Ishikawa (cell line): ENCODE results near the gene NCOA1.

Source experiments
- CEBPB ChIP-seq: IDR thresholded peaks from 2 replicates; pipeline ENCODE4 v1.6.1; 2012
- CREB1 ChIP-seq: IDR thresholded peaks from 2 replicates; pipeline ENCODE4 v1.6.1; 2012; ENCODE audit warnings: low read depth
- EGR1 ChIP-seq: IDR thresholded peaks from 2 replicates; pipeline ENCODE4 v1.6.1; 2012
- EP300 ChIP-seq: IDR thresholded peaks from 2 replicates; pipeline ENCODE4 v1.6.1; 2012; ENCODE audit warnings: borderline replicate concordance
- FOXM1 ChIP-seq: IDR thresholded peaks from 2 replicates; pipeline ENCODE4 v1.6.1; 2012; ENCODE audit warnings: low read depth, borderline replicate concordance
- NFIC ChIP-seq: IDR thresholded peaks from 2 replicates; pipeline ENCODE4 v1.6.1; 2012
- RAD21 ChIP-seq: IDR thresholded peaks from 2 replicates; pipeline ENCODE4 v1.6.1; 2012; ENCODE audit warnings: low read depth
- TAF1 ChIP-seq: IDR thresholded peaks from 2 replicates; pipeline ENCODE4 v1.6.1; 2012; ENCODE audit warnings: low read depth, mild to moderate bottlenecking
- TCF12 ChIP-seq: IDR thresholded peaks from 2 replicates; pipeline ENCODE4 v1.6.1; 2012; ENCODE audit warnings: low read depth
- TEAD4 ChIP-seq: IDR thresholded peaks from 2 replicates; pipeline ENCODE4 v1.6.1; 2012
- YY1 ChIP-seq: IDR thresholded peaks from 2 replicates; pipeline ENCODE4 v1.6.1; 2012; ENCODE audit warnings: low read depth
- ZBTB7A ChIP-seq: IDR thresholded peaks from 2 replicates; pipeline ENCODE4 v1.6.1; 2012; ENCODE audit warnings: low read depth
- TF ChIP-seq, protein P1 (sequence below): IDR thresholded peaks from 2 replicates; pipeline ENCODE4 v1.6.1; 2012
- TF ChIP-seq, protein P2 (sequence below): IDR thresholded peaks from 2 replicates; pipeline ENCODE4 v1.6.1; 2012; ENCODE audit warnings: low read depth, mild to moderate bottlenecking
- TF ChIP-seq, protein P3 (sequence below): IDR thresholded peaks from 2 replicates; pipeline ENCODE4 v1.6.1; 2012

The NCOA1 gene

DNA sequence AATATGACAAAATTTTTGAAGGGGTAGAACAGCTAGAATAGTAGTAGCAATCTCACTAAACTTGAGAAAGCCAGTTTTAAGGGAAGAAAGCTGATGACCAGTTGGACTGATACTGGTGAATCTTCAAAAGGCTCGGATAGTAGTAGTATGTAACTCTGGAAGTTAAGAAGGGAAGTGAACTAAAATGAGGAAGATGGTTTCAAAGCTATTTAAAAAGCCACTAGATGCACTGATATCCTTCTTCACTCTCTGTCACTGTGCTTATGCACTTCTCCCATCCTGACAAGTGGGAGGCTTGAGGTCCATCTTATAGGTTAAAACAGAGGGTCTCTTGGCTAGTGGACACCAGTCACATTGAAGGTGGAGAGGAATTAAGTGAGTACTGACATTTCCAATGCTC lies 141.1 kb downstream of the NCOA1 start:
- TF ChIP-seq, protein P1, sequence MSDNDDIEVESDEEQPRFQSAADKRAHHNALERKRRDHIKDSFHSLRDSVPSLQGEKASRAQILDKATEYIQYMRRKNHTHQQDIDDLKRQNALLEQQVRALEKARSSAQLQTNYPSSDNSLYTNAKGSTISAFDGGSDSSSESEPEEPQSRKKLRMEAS: no peak
- no peak for TF ChIP-seq RAD21
- no peak for TF ChIP-seq YY1
- TF ChIP-seq NFIC: no peak
- TF ChIP-seq EP300: no peak

DNA sequence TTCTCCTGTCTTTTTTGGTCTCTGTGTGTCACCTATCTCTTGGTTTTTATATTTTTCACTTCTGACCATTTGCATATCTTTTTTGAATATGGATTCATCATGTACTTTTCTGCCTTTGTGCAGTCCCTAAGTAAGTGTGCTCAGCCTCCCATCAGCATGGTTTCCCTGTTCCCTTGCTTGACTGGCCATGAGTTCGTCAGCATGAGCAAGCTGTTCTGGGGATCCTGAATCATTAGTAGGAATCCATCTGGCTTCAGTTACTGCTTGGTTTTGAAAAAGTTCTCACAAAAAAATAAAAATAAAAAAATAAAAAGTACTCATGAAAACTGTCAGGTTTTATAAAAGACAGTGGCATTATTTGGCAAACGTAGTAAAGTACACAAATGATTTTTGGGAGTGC lies 144.1 kb downstream of the NCOA1 start:
- no peak for TF ChIP-seq CREB1
- TF ChIP-seq, protein P2, sequence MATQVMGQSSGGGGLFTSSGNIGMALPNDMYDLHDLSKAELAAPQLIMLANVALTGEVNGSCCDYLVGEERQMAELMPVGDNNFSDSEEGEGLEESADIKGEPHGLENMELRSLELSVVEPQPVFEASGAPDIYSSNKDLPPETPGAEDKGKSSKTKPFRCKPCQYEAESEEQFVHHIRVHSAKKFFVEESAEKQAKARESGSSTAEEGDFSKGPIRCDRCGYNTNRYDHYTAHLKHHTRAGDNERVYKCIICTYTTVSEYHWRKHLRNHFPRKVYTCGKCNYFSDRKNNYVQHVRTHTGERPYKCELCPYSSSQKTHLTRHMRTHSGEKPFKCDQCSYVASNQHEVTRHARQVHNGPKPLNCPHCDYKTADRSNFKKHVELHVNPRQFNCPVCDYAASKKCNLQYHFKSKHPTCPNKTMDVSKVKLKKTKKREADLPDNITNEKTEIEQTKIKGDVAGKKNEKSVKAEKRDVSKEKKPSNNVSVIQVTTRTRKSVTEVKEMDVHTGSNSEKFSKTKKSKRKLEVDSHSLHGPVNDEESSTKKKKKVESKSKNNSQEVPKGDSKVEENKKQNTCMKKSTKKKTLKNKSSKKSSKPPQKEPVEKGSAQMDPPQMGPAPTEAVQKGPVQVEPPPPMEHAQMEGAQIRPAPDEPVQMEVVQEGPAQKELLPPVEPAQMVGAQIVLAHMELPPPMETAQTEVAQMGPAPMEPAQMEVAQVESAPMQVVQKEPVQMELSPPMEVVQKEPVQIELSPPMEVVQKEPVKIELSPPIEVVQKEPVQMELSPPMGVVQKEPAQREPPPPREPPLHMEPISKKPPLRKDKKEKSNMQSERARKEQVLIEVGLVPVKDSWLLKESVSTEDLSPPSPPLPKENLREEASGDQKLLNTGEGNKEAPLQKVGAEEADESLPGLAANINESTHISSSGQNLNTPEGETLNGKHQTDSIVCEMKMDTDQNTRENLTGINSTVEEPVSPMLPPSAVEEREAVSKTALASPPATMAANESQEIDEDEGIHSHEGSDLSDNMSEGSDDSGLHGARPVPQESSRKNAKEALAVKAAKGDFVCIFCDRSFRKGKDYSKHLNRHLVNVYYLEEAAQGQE: no peak
- TF ChIP-seq EP300: no peak
- TF ChIP-seq, protein P1: no peak
- TF ChIP-seq, protein P3, sequence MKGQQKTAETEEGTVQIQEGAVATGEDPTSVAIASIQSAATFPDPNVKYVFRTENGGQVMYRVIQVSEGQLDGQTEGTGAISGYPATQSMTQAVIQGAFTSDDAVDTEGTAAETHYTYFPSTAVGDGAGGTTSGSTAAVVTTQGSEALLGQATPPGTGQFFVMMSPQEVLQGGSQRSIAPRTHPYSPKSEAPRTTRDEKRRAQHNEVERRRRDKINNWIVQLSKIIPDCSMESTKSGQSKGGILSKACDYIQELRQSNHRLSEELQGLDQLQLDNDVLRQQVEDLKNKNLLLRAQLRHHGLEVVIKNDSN: no peak
- no peak for TF ChIP-seq TEAD4
- no peak for TF ChIP-seq CEBPB

DNA sequence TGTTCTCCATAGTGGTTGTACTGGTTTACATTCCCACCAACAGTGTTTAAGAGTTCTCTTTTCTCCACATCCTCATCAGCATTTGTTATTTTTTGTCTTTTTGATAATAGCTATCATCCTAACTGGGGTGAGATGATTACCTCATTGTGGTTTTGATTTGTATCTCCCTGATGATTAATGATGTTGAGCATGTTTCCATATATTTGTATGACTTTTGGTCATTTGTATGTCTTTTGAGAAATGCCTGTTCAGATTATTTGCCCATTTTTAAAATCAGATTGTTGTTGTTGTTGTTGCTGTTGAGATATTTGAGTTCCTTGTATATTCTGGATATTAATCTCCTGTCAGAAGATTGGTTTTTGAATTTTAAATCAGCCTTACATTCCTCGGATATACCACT lies 147.5 kb downstream of the NCOA1 start:
- TF ChIP-seq, protein P1: no peak
- TF ChIP-seq TCF12 (no peak), TAF1 (no peak), NFIC (no peak), YY1 (no peak), CREB1 (no peak), CEBPB (no peak), FOXM1 (no peak), EGR1 (no peak), TEAD4 (no peak), EP300 (no peak), RAD21 (no peak), ZBTB7A (no peak)
- TF ChIP-seq, protein P3: no peak
- TF ChIP-seq, protein P2: no peak

DNA sequence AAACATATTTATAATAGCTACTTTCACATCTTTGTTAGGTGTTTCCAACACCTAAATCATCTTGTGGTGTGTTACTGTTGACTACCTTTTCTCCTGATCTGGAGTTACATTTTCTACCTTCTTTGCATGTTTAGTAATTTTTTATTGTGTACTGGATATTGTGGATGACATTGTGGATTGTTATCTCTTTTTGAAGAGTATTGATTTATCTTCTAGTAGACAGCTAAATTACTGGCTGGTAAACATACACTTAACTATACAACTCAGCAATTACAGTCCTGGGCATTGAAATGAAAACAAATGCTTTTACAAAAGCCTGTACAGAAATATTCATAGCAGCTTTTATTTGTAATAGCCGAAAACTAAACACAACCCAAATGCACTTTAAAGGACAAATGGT lies 151.3 kb downstream of the NCOA1 start:
- TF ChIP-seq YY1: no peak
- no peak for TF ChIP-seq EGR1
- no peak for TF ChIP-seq TAF1
- TF ChIP-seq TCF12: no peak
- TF ChIP-seq, protein P3: no peak
- TF ChIP-seq TEAD4: no peak
- TF ChIP-seq FOXM1: no peak
- TF ChIP-seq, protein P1: no peak
- TF ChIP-seq EP300: no peak
- TF ChIP-seq, protein P2: no peak
- TF ChIP-seq CEBPB: no peak
- no peak for TF ChIP-seq NFIC
- no peak for TF ChIP-seq RAD21
- no peak for TF ChIP-seq ZBTB7A
